Vagina (tissue), 2 donors: ENCODE results near the gene NBPF6. TPM values are rescaled to one million over a fixed set of nuclear protein-coding genes. Genes with fewer than 3 reads are reported as not detected.
"Not testable (repeated sequence)": the region's sequence is repeated elsewhere in the genome, so short reads cannot be mapped to it uniquely, and the experiment has no call there.

Experiments used
- DNase-seq, 2 donors: peaks; one replicate each; pipeline ENCODE4 v3.0.0-alpha.2; 2017; ENCODE audit errors: extremely low spot score in 2 of 2
- H3K27ac ChIP-seq: fragments of 200-600 bp; sonication (generic); one replicate; pipeline ENCODE4 v1.5.1; 2019
- H3K27me3 ChIP-seq: fragments of 200-600 bp; sonication (generic); one replicate; pipeline ENCODE4 v1.5.1; 2019
- H3K36me3 ChIP-seq, 2 donors: fragments of 200-600 bp; sonication (generic); one replicate each; pipeline ENCODE4 v1.5.1; 2017 to 2019
- H3K4me1 ChIP-seq: fragments of 200-600 bp; sonication (generic); one replicate; pipeline ENCODE4 v1.5.1; 2019
- H3K4me3 ChIP-seq, 2 donors: fragments of 200-600 bp; sonication (generic); 1 replicate in 1 of 2; 2 replicates in 1 of 2; pipeline ENCODE4 v1.5.1; 2016 to 2019
- H3K9me3 ChIP-seq: fragments of 200-600 bp; sonication (generic); one replicate; pipeline ENCODE4 v1.5.1; 2019
- POLR2A ChIP-seq, 2 donors: fragments of 450-650 bp; IDR thresholded peaks; one replicate each; pipeline ENCODE4 v1.6.1; 2017; ENCODE audit warnings: antibody characterized with exemption in 2 of 2, mild to moderate bottlenecking in 2 of 2, moderate library complexity in 2 of 2
- POLR2AphosphoS5 ChIP-seq, 2 donors: sonication (generic); formaldehyde crosslinking; IDR thresholded peaks; one replicate each; pipeline ENCODE4 v1.9.0; 2017; ENCODE audit warnings: antibody characterized with exemption in 2 of 2, mild to moderate bottlenecking in 2 of 2, low read depth in 1 of 2; ENCODE audit not compliant: insufficient read depth in 1 of 2
- intact Hi-C: fragments of 100-400 bp; cut with DNase I; formaldehyde crosslinking; loops from one replicate; pipeline ENCODE4 v1.15.1; 2023
- total RNA-seq: library from RNA; depleted of rRNA; stranded (reverse); fragments of >200 nt; gene quantifications from one replicate; pipeline ENCODE4 v1.2.3, GENCODE V29; 2016
- TF ChIP-seq, protein P1 (sequence below), 3 experiments: fragments of 450-650 bp in 2 of 3; fragments of 200-600 bp in 1 of 3; sonication (generic) in 1 of 3; IDR thresholded peaks; one replicate each; pipeline ENCODE4 v1.5.1; 2017 to 2019; ENCODE audit warnings: antibody characterized with exemption in 3 of 3, mild to moderate bottlenecking in 2 of 3, moderate library complexity in 2 of 3

NBPF6 gene
- total RNA-seq, 1 donor from 2014 or later = not detected

DNA sequence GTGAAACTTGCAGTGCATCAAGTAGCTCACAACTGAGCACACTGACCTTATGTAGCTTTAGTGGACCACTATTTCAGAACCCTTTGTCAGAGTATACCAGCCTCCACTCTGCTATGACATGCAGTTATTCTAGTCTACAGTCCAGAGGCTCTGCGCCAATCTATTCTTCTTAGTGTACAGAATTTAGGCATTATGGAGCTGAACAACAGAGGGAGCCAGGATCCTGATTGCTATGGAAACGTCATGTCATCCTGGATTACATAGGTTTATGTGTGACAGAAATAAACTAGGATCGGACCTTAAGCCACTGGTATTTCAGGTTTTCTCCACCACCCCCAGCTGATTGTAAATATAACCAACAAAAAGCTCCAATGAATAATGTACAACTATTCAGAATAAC, 61.6 kb downstream of the NBPF6 start:
- intact Hi-C loops = loop anchor here (2.0 kb wide), 1 partner anchor 131 kb away; no protein-coding TSS in a partner anchor
- Histone ChIP-seq H3K27me3 (no peaks in the 10 kb centered on the region), H3K9me3 (no peaks in the 10 kb centered on the region), H3K27ac (no peak overlapping the region), H3K4me3 (no peak overlapping the region), H3K4me1 (no peaks in the 10 kb centered on the region), H3K36me3 (no peaks in the 10 kb centered on the region)
- no peak for DNase-seq
- TF ChIP-seq POLR2A (IDR thresholded peaks at IDR 0.05) = no peak
- TF ChIP-seq, protein P1, sequence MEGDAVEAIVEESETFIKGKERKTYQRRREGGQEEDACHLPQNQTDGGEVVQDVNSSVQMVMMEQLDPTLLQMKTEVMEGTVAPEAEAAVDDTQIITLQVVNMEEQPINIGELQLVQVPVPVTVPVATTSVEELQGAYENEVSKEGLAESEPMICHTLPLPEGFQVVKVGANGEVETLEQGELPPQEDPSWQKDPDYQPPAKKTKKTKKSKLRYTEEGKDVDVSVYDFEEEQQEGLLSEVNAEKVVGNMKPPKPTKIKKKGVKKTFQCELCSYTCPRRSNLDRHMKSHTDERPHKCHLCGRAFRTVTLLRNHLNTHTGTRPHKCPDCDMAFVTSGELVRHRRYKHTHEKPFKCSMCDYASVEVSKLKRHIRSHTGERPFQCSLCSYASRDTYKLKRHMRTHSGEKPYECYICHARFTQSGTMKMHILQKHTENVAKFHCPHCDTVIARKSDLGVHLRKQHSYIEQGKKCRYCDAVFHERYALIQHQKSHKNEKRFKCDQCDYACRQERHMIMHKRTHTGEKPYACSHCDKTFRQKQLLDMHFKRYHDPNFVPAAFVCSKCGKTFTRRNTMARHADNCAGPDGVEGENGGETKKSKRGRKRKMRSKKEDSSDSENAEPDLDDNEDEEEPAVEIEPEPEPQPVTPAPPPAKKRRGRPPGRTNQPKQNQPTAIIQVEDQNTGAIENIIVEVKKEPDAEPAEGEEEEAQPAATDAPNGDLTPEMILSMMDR (IDR thresholded peaks at IDR 0.05) = no peak
- TF ChIP-seq POLR2AphosphoS5 (IDR thresholded peaks at IDR 0.05; ENCODE audit: insufficient read depth in 1 of 2, low read depth in 1 of 2) = no peak

- Histone ChIP-seq H3K4me1 (no peaks in the 10 kb centered on the region), H3K36me3 (no peaks in the 10 kb centered on the region), H3K27me3 (no peaks in the 10 kb centered on the region), H3K9me3 (no peaks in the 10 kb centered on the region), H3K4me3 (no peak overlapping the region), H3K27ac (no peak overlapping the region)
- intact Hi-C loops = loop anchor here (2.0 kb wide), 1 partner anchor 130 kb away; no protein-coding TSS in a partner anchor
- TF ChIP-seq, protein P1 (IDR thresholded peaks at IDR 0.05) = peak; percentile 81 to 87 (median 85)
- no peak for TF ChIP-seq POLR2A (IDR thresholded peaks at IDR 0.05)
- DNase-seq = no peak
These were observed 62.3 kb downstream of the NBPF6 start for GRCh38 chr1:108512239-108513043.

- DNase-seq = no peak
These were observed 62.9 kb downstream of the NBPF6 start for GRCh38 chr1:108513044-108513415.

GRCh38 chr1:108513914-108514313, 63.8 kb downstream of the NBPF6 start:
- intact Hi-C loops = loop anchor here (2.0 kb wide), 1 partner anchor 129 kb away; no protein-coding TSS in a partner anchor
- H3K4me3 ChIP-seq, H3K4me1 ChIP-seq, H3K36me3 ChIP-seq, H3K27me3 ChIP-seq, DNase-seq, H3K9me3 ChIP-seq, H3K27ac ChIP-seq: not testable (repeated sequence)

More at GRCh38 chr1:108513044-108513415, 62.9 kb downstream of the NBPF6 start:
- Histone ChIP-seq H3K27me3 (no peaks in the 10 kb centered on the region), H3K4me1 (no peaks in the 10 kb centered on the region), H3K4me3 (no peak overlapping the region), H3K9me3 (no peaks in the 10 kb centered on the region), H3K36me3 (no peaks in the 10 kb centered on the region), H3K27ac (no peak overlapping the region)
- TF ChIP-seq, protein P1 (IDR thresholded peaks at IDR 0.05) = no peak
- TF ChIP-seq POLR2A (IDR thresholded peaks at IDR 0.05) (no peak), POLR2AphosphoS5 (IDR thresholded peaks at IDR 0.05; ENCODE audit: insufficient read depth in 1 of 2, low read depth in 1 of 2) (no peak)
- intact Hi-C loops = loop anchor here (2.0 kb wide), 1 partner anchor 130 kb away; no protein-coding TSS in a partner anchor

- H3K9me3 ChIP-seq, H3K27me3 ChIP-seq, H3K4me3 ChIP-seq, intact Hi-C loops, DNase-seq, H3K27ac ChIP-seq, H3K36me3 ChIP-seq, H3K4me1 ChIP-seq: not testable (repeated sequence)
These were observed 67.3 kb downstream of the NBPF6 start for GRCh38 chr1:108517301-108517897.

Other genes starting within 250 kb of the NBPF6 start
- gene SLC25A24, start 250.0 kb upstream of the NBPF6 start, total RNA-seq = 30.7 TPM
- not detected for gene NBPF4, start 206.3 kb upstream of the NBPF6 start, total RNA-seq
- gene EEIG2, start 109.8 kb downstream of the NBPF6 start, total RNA-seq = 11.5 TPM
- 0.98 TPM for gene HENMT1, start 210.8 kb downstream of the NBPF6 start, total RNA-seq
- 27.0 TPM for gene PRPF38B, start 242.0 kb downstream of the NBPF6 start, total RNA-seq